OCI-LY7 (cell line): ENCODE results near the gene MGA. TPM values are rescaled to one million over a fixed set of nuclear protein-coding genes. Genes with fewer than 3 reads are reported as not detected.

Source experiments
- BruUV-seq: library from RNA; stranded (reverse); fragments of 400-500 nt; replicated peaks from 2 replicates; lab custom pipeline; 2021; lab: Mats Ljungman, UMichigan
- CTCF ChIA-PET: fragments of 300-600 bp; sonication (Branson Sonifier 250); formaldehyde crosslinking; loops from one replicate; lab custom pipeline; 2022; ENCODE audit warnings: antibody characterized with exemption; ENCODE audit not compliant: unreplicated experiment; lab: Charles Lee
- POLR2A ChIA-PET: fragments of 300-600 bp; sonication (Branson Sonifier 250); formaldehyde crosslinking; loops from one replicate; lab custom pipeline; 2022; ENCODE audit warnings: antibody characterized with exemption; lab: Charles Lee
- DNase-seq: peaks from one replicate; pipeline ENCODE4 v3.0.0-alpha.2; 2015; ENCODE audit warnings: low spot score
- H2AFZ ChIP-seq: fragments of 200-600 bp; sonication (generic), shearing (Covaris generic); 2 replicates; pipeline ENCODE4 v1.6.1; 2014; ENCODE audit warnings: mild to moderate bottlenecking, antibody characterized with exemption, low read length, moderate library complexity
- H3K27ac ChIP-seq: fragments of 200-600 bp; sonication (generic); 2 replicates; pipeline ENCODE4 v1.5.1; 2014; ENCODE audit warnings: mixed run types, low read depth, mild to moderate bottlenecking, moderate library complexity, low read length, inconsistent platforms; ENCODE audit not compliant: poor library complexity, severe bottlenecking
- H3K36me3 ChIP-seq: fragments of 200-600 bp; sonication (generic); 2 replicates; pipeline ENCODE4 v1.6.1; 2014; ENCODE audit warnings: mild to moderate bottlenecking, antibody characterized with exemption, low read length, moderate library complexity, mixed read lengths; ENCODE audit not compliant: insufficient read depth
- H3K4me1 ChIP-seq: fragments of 200-600 bp; sonication (generic); 2 replicates; pipeline ENCODE4 v1.5.1; 2014; ENCODE audit warnings: mild to moderate bottlenecking, low read length; ENCODE audit not compliant: insufficient read depth, poor library complexity, severe bottlenecking
- H3K4me2 ChIP-seq: fragments of 200-600 bp; sonication (generic); 2 replicates; pipeline ENCODE4 v1.6.1; 2014; ENCODE audit warnings: mild to moderate bottlenecking, low read length
- H3K4me3 ChIP-seq: fragments of 200-600 bp; sonication (generic); 2 replicates; pipeline ENCODE4 v1.5.1; 2014; ENCODE audit warnings: mild to moderate bottlenecking, low read depth, low read length; ENCODE audit not compliant: poor library complexity, severe bottlenecking
- H3K79me2 ChIP-seq: fragments of 200-600 bp; sonication (generic); 2 replicates; pipeline ENCODE4 v1.6.1; 2016; ENCODE audit warnings: low read depth, mild to moderate bottlenecking, low read length, moderate library complexity, mixed read lengths; ENCODE audit not compliant: insufficient read depth
- H3K9me2 ChIP-seq: fragments of 200-600 bp; sonication (generic); 2 replicates; pipeline ENCODE4 v1.6.1; 2016; ENCODE audit warnings: mild to moderate bottlenecking, low read length, mixed read lengths; ENCODE audit not compliant: insufficient read depth
- H3K9me3 ChIP-seq: fragments of 200-600 bp; sonication (generic); 2 replicates; pipeline ENCODE4 v1.6.1; 2014; ENCODE audit warnings: mild to moderate bottlenecking, mixed run types, low read length, mixed read lengths
- H4K20me1 ChIP-seq: fragments of 200-600 bp; sonication (generic); 2 replicates; pipeline ENCODE4 v1.6.1; 2014; ENCODE audit warnings: mild to moderate bottlenecking, antibody characterized with exemption, low read length, moderate library complexity, mixed read lengths; ENCODE audit not compliant: insufficient read depth
- EZH2phosphoT487 ChIP-seq: fragments of 200-600 bp; sonication (generic); IDR thresholded peaks from 2 replicates; pipeline ENCODE4 v1.6.1; 2018; ENCODE audit warnings: low read depth, borderline replicate concordance, mild to moderate bottlenecking, mixed run types, antibody characterized with exemption, low read length, moderate library complexity, mixed read lengths
- intact Hi-C: fragments of 100-400 bp; cut with micrococcal nuclease; formaldehyde crosslinking; loops from one replicate; pipeline ENCODE4 v1.10.0; 2022; ENCODE audit not compliant: unreplicated experiment
- total RNA-seq, 2 experiments: library from RNA; depleted of rRNA in 1 of 2; stranded (reverse); fragments of >200 nt in 1 of 2; shearing (Covaris generic) in 1 of 2; gene quantifications; 2 replicates each; pipeline ENCODE4 v1.2.3, GENCODE V29; 2014 to 2022
- TF ChIP-seq, protein P1 (sequence below): fragments of 200-600 bp; sonication (generic); conservative IDR thresholded peaks from 2 replicates; pipeline ENCODE4 v1.5.1; 2014; ENCODE audit warnings: mild to moderate bottlenecking, antibody characterized with exemption, low read length, moderate library complexity, mixed read lengths

Gene MGA
- total RNA-seq, 2 experiments from 2014 or later, result 48.8 to 59.1 TPM

DNA sequence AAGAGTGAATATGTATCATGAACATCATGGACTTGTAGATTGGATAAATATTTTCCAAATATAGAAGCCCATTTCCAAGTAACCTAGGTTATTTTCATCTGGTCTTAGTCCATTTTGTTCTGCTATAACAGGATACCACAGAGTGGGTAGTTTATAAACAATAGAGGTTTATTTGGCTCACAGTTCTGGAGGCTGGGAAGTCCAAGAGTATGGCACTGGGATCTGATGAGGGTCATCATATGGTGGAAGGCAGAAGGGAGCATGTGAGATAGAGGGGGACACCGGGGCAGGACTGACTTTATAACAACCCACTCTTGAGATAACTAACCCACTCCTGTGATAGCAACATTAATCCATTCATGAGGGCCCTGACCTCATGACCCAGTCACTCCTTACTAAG lies 9.4 kb upstream of the MGA start:
- no peak for TF ChIP-seq EZH2phosphoT487
- TF ChIP-seq, protein P1, sequence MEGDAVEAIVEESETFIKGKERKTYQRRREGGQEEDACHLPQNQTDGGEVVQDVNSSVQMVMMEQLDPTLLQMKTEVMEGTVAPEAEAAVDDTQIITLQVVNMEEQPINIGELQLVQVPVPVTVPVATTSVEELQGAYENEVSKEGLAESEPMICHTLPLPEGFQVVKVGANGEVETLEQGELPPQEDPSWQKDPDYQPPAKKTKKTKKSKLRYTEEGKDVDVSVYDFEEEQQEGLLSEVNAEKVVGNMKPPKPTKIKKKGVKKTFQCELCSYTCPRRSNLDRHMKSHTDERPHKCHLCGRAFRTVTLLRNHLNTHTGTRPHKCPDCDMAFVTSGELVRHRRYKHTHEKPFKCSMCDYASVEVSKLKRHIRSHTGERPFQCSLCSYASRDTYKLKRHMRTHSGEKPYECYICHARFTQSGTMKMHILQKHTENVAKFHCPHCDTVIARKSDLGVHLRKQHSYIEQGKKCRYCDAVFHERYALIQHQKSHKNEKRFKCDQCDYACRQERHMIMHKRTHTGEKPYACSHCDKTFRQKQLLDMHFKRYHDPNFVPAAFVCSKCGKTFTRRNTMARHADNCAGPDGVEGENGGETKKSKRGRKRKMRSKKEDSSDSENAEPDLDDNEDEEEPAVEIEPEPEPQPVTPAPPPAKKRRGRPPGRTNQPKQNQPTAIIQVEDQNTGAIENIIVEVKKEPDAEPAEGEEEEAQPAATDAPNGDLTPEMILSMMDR, result no peak
- CTCF ChIA-PET, result no interaction called here
- intact Hi-C loops, result no loop called here
- H3K9me3 ChIP-seq, result 0 out of 2 replicates have a peak, but pooled peaks cover 5% of the 10 kb centered on the region
- no peaks in the 10 kb centered on the region for H4K20me1 ChIP-seq
- H3K4me1 ChIP-seq, result no peaks in the 10 kb centered on the region
- no peak overlapping the region for H2AFZ ChIP-seq
- BruUV-seq, result no TSS peak
- no peak overlapping the region for H3K27ac ChIP-seq
- no peaks in the 10 kb centered on the region for H3K79me2 ChIP-seq
- no peaks in the 10 kb centered on the region for H3K36me3 ChIP-seq
- no peak for DNase-seq
- no peaks in the 10 kb centered on the region for H3K9me2 ChIP-seq
- no peak overlapping the region for H3K4me3 ChIP-seq
- H3K4me2 ChIP-seq, result no peak overlapping the region
- POLR2A ChIA-PET, result interaction anchor here (1.0 kb wide), 1 partner anchor 33 kb away, joined by 4 read pairs; no protein-coding TSS in a partner anchor

- intact Hi-C loops, result no loop called here
- no peaks in the 10 kb centered on the region for H3K4me1 ChIP-seq
- ChIA-PET POLR2A (no interaction called here), CTCF (no interaction called here)
- H3K4me2 ChIP-seq, result no peak overlapping the region
- no peak overlapping the region for H2AFZ ChIP-seq
- TF ChIP-seq, protein P1, result no peak
- no peak for TF ChIP-seq EZH2phosphoT487
- no peaks in the 10 kb centered on the region for H3K79me2 ChIP-seq
- DNase-seq, result no peak
- H3K9me3 ChIP-seq, result 0 out of 2 replicates have a peak, but pooled peaks cover 5% of the 10 kb centered on the region
- no peaks in the 10 kb centered on the region for H3K36me3 ChIP-seq
- H3K4me3 ChIP-seq, result no peak overlapping the region
- BruUV-seq, result no TSS peak
- H4K20me1 ChIP-seq, result no peaks in the 10 kb centered on the region
- no peak overlapping the region for H3K27ac ChIP-seq
- no peaks in the 10 kb centered on the region for H3K9me2 ChIP-seq
Observed at GRCh38 chr15:41651373-41651772, 8.8 kb upstream of the MGA start.

GRCh38 chr15:41653760-41654159 lies 6.4 kb upstream of the MGA start:
- Histone ChIP-seq H3K9me2 (no peaks in the 10 kb centered on the region), H4K20me1 (no peaks in the 10 kb centered on the region), H3K79me2 (no peaks in the 10 kb centered on the region), H3K9me3 (0 out of 2 replicates have a peak, but pooled peaks cover 5% of the 10 kb centered on the region), H3K4me2 (no peak overlapping the region), H3K27ac (no peak overlapping the region), H3K36me3 (no peaks in the 10 kb centered on the region), H2AFZ (no peak overlapping the region), H3K4me1 (no peaks in the 10 kb centered on the region), H3K4me3 (no peak overlapping the region)
- TF ChIP-seq, protein P1, result no peak
- no peak for TF ChIP-seq EZH2phosphoT487
- POLR2A ChIA-PET, result interaction anchor here (0.7 to 1.0 kb wide), 2 partner anchors 20 to 28 kb away, joined by 4 to 5 read pairs; no protein-coding TSS in a partner anchor
- intact Hi-C loops, result no loop called here
- CTCF ChIA-PET, result no interaction called here
- DNase-seq, result no peak
- no TSS peak for BruUV-seq
